Measurements from ENCODE around the gene KDM4C. TPM values are rescaled to one million over a fixed set of nuclear protein-coding genes. Genes with fewer than 3 reads are reported as not detected.

Gene KDM4C
- total RNA-seq, 1 donor from 2014 or later, result 39.8 TPM

- H3K4me3 ChIP-seq, result no peak overlapping the region
- no peaks in the 10 kb centered on the region for H3K9me3 ChIP-seq
- H3K36me3 ChIP-seq, result no peaks in the 10 kb centered on the region
- intact Hi-C loops (cut with DNase I), result no loop called here
- H3K4me1 ChIP-seq, result no peaks in the 10 kb centered on the region
- ATAC-seq (no peak), DNase-seq (no peak)
- no peaks in the 10 kb centered on the region for H3K27me3 ChIP-seq (ENCODE audit: low read depth)
- no peak overlapping the region for H3K27ac ChIP-seq
- TF ChIP-seq, protein P1, sequence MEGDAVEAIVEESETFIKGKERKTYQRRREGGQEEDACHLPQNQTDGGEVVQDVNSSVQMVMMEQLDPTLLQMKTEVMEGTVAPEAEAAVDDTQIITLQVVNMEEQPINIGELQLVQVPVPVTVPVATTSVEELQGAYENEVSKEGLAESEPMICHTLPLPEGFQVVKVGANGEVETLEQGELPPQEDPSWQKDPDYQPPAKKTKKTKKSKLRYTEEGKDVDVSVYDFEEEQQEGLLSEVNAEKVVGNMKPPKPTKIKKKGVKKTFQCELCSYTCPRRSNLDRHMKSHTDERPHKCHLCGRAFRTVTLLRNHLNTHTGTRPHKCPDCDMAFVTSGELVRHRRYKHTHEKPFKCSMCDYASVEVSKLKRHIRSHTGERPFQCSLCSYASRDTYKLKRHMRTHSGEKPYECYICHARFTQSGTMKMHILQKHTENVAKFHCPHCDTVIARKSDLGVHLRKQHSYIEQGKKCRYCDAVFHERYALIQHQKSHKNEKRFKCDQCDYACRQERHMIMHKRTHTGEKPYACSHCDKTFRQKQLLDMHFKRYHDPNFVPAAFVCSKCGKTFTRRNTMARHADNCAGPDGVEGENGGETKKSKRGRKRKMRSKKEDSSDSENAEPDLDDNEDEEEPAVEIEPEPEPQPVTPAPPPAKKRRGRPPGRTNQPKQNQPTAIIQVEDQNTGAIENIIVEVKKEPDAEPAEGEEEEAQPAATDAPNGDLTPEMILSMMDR (IDR thresholded peaks at IDR 0.05), result no peak
Observed at GRCh38 chr9:7211657-7212056, 453.9 kb downstream of the KDM4C start.

DNA sequence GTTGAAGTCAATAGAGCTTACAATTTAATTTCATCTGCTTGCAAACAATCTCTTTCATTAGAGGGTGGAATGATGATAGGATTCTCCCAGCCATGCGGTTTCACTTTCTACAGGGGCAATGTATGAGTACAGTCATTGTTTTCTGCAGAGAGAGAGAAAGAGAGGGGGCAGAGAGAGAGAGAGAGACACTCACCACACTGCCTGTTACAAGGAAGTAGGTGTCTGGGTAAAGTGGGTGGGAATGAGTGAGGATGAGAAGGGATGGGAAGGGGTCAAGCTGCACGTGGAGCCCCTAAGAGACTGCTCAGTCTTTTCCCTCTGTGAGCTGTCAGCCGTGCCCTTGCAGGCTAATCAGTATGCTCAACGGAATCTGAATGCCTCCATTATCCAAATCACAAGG, 454.3 kb downstream of the KDM4C start:
- intact Hi-C loops (cut with DNase I), result no loop called here
- no peaks in the 10 kb centered on the region for H3K4me1 ChIP-seq
- no peaks in the 10 kb centered on the region for H3K9me3 ChIP-seq
- no peaks in the 10 kb centered on the region for H3K36me3 ChIP-seq
- H3K27ac ChIP-seq, result no peak overlapping the region
- ATAC-seq, result no peak
- TF ChIP-seq, protein P1 (IDR thresholded peaks at IDR 0.05), result no peak
- H3K4me3 ChIP-seq, result no peak overlapping the region
- DNase-seq, result no peak
- no peaks in the 10 kb centered on the region for H3K27me3 ChIP-seq (ENCODE audit: low read depth)

DNA sequence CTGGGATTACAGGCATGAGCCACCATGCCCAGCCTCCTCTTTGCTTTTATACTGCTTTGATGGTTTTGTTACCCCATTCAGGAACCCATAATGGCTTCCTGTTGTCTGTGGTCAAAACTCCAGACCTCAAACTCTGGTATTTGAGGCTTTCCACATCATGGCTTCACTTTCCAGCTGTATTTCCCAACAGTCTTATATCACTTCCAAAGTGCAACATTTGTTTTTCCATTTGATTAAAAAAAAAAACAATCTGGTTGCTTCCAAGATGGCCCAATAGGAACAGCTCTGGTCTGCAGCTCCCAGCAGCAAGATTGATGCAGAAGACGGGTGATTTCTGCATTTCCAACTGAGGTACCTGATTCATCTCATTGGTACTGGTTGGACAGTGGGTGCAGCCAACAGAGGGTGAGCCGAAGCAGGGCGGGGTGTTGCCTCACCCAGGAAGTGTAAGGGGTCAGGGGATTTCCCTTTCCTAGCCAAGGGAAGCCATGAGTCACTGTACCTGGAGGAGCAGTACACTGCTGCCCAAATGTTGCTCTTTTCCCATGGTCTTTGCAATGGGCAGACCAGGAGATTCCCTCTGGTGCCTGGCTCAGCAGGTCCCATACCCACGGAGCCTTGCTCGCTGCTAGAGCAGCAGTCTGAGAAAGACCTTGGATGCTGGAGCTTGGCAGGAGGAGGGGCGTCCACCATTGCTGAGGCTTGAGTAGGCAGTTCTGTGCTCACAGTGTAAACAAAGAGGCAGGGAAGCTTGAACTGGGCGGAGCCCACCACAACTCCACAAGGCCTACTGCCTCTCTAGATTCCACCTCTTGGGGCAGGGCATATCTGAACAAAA, 458.4 kb downstream of the KDM4C start:
- ATAC-seq (no peak), DNase-seq (no peak)
- TF ChIP-seq, protein P1 (IDR thresholded peaks at IDR 0.05), result no peak
- H3K9me3 ChIP-seq, result no peaks in the 10 kb centered on the region
- H3K4me3 ChIP-seq, result no peak overlapping the region
- no peaks in the 10 kb centered on the region for H3K27me3 ChIP-seq (ENCODE audit: low read depth)
- H3K36me3 ChIP-seq, result no peaks in the 10 kb centered on the region
- no peak overlapping the region for H3K27ac ChIP-seq
- no peaks in the 10 kb centered on the region for H3K4me1 ChIP-seq
- intact Hi-C loops (cut with DNase I), result no loop called here

DNA sequence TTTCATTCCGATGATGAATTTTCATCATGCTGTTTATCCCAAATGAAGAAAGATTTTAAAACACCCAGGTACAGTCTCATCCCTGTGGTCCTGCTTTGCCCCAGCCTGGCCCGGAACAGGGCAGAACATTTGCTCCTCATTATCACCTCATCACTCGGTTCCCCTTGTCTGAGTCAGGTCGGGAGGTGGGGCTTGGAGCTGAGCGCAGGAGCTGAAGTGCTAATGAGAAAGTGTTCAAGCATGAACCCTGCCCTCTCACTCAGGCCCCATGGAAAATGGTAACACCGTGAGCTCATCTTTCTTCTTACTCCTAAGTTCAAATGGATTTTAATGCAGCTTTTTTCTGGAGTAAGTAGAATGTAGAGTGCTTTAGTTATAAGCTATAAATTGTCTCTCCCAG, 466.2 kb downstream of the KDM4C start:
- intact Hi-C loops (cut with DNase I), result no loop called here
- ATAC-seq (no peak), DNase-seq (no peak)
- Histone ChIP-seq H3K27me3 (ENCODE audit: low read depth) (no peaks in the 10 kb centered on the region), H3K4me3 (no peak overlapping the region), H3K36me3 (no peaks in the 10 kb centered on the region), H3K4me1 (no peaks in the 10 kb centered on the region), H3K9me3 (no peaks in the 10 kb centered on the region), H3K27ac (no peak overlapping the region)
- TF ChIP-seq, protein P1 (IDR thresholded peaks at IDR 0.05), result no peak

Other genes with a start within 250 kb of the KDM4C start
- 0.77 TPM for gene GLDC, start 112.2 kb upstream of the KDM4C start, total RNA-seq